PC-3 (cell line): Measurements from ENCODE around the gene IDE. TPM values are rescaled to one million over a fixed set of nuclear protein-coding genes. Genes with fewer than 3 reads are reported as not detected.

Source experiments
- ATAC-seq: fragments of 200-7000 bp; cut with Tn5 transposase; 2 replicates; pipeline ENCODE4 v1.9.1; 2020; ENCODE audit warnings: mild to moderate bottlenecking, moderate library complexity
- BruUV-seq: library from RNA; stranded (reverse); fragments of 400-500 nt; replicated peaks from 2 replicates; lab custom pipeline; 2021; lab: Mats Ljungman, UMichigan
- CTCF ChIA-PET: fragments of 300-600 bp; sonication (Branson Sonifier 250); formaldehyde crosslinking; loops from one replicate; lab custom pipeline; 2022; ENCODE audit warnings: antibody characterized with exemption; lab: Charles Lee
- POLR2A ChIA-PET: fragments of 300-600 bp; sonication (Branson Sonifier 250); formaldehyde crosslinking; loops from one replicate; lab custom pipeline; 2022; ENCODE audit warnings: antibody characterized with exemption; ENCODE audit not compliant: unreplicated experiment; lab: Charles Lee
- DNase-seq: peaks from one replicate; pipeline ENCODE4 v3.0.0-alpha.2; 2015
- H2AFZ ChIP-seq: fragments of 300-600 bp; sonication (generic); 2 replicates; pipeline ENCODE4 v1.6.0; 2016; ENCODE audit warnings: antibody characterized with exemption, low read length
- H3F3A ChIP-seq: fragments of 300-600 bp; sonication (generic); one replicate; pipeline ENCODE4 v1.6.0; 2017; ENCODE audit warnings: antibody characterized with exemption, low read length, control low read depth, mild to moderate bottlenecking; ENCODE audit not compliant: unreplicated experiment
- H3K27ac ChIP-seq: fragments of 300-600 bp; sonication (generic); 2 replicates; pipeline ENCODE4 v1.5.1; 2016; ENCODE audit warnings: mild to moderate bottlenecking, low read length
- H3K27me3 ChIP-seq: fragments of 300-600 bp; sonication (generic); 2 replicates; pipeline ENCODE4 v1.6.1; 2016; ENCODE audit warnings: low read length, mixed read lengths
- H3K36me3 ChIP-seq: fragments of 300-600 bp; sonication (generic); 2 replicates; pipeline ENCODE4 v1.6.1; 2016; ENCODE audit warnings: low read depth, mixed run types, low read length, mixed read lengths
- H3K4me1 ChIP-seq: fragments of 300-600 bp; sonication (generic); 2 replicates; pipeline ENCODE4 v1.5.1; 2016; ENCODE audit warnings: low read length; ENCODE audit not compliant: insufficient read depth
- H3K4me2 ChIP-seq: fragments of 300-600 bp; sonication (generic); 2 replicates; pipeline ENCODE4 v1.6.0; 2016; ENCODE audit warnings: low read length
- H3K4me3 ChIP-seq: fragments of 300-600 bp; sonication (generic); 2 replicates; pipeline ENCODE4 v1.5.1; 2016; ENCODE audit warnings: mild to moderate bottlenecking, low read length, mixed read lengths
- H3K79me2 ChIP-seq: fragments of 300-600 bp; sonication (generic); 2 replicates; pipeline ENCODE4 v1.6.1; 2017; ENCODE audit warnings: low read length, mixed read lengths
- H3K9ac ChIP-seq: fragments of 300-600 bp; sonication (generic); 2 replicates; pipeline ENCODE4 v1.6.0; 2016; ENCODE audit warnings: mild to moderate bottlenecking, low read length
- H3K9me2 ChIP-seq: fragments of 300-600 bp; sonication (generic); replicated peaks from 2 replicates; pipeline ENCODE4 v1.6.1; 2016; ENCODE audit warnings: mixed run types, low read length, mixed read lengths
- H3K9me3 ChIP-seq: fragments of 300-600 bp; sonication (generic); 2 replicates; pipeline ENCODE4 v1.6.1; 2016; ENCODE audit warnings: low read length, mixed read lengths
- H4K20me1 ChIP-seq: fragments of 300-600 bp; sonication (generic); 2 replicates; pipeline ENCODE4 v1.6.1; 2016; ENCODE audit warnings: low read length, mixed read lengths
- CTCF ChIP-seq: fragments of 300-600 bp; sonication (generic); conservative IDR thresholded peaks from 2 replicates; pipeline ENCODE4 v1.5.1; 2017; ENCODE audit warnings: antibody characterized with exemption, low read depth, mild to moderate bottlenecking, low read length
- EZH2 ChIP-seq: fragments of 300-600 bp; sonication (generic); IDR thresholded peaks from one replicate; pipeline ENCODE4 v1.6.1; 2017; ENCODE audit warnings: antibody characterized with exemption, mild to moderate bottlenecking, low read length; ENCODE audit not compliant: unreplicated experiment
- EZH2phosphoT487 ChIP-seq: fragments of 300-600 bp; sonication (generic); IDR thresholded peaks from 2 replicates; pipeline ENCODE4 v1.6.1; 2018; ENCODE audit warnings: mild to moderate bottlenecking, antibody characterized with exemption, low read length, borderline replicate concordance
- intact Hi-C: fragments of 100-400 bp; cut with micrococcal nuclease; formaldehyde crosslinking; loops from 2 replicates; pipeline ENCODE4 v1.9.0; 2023
- total RNA-seq: library from RNA; depleted of rRNA; stranded (reverse); fragments of >200 nt; gene quantifications from 2 replicates; pipeline ENCODE4 v1.2.3, GENCODE V29; 2014

Gene IDE
- total RNA-seq, 1 experiment from 2014 or later, result 28.7 TPM

DNA sequence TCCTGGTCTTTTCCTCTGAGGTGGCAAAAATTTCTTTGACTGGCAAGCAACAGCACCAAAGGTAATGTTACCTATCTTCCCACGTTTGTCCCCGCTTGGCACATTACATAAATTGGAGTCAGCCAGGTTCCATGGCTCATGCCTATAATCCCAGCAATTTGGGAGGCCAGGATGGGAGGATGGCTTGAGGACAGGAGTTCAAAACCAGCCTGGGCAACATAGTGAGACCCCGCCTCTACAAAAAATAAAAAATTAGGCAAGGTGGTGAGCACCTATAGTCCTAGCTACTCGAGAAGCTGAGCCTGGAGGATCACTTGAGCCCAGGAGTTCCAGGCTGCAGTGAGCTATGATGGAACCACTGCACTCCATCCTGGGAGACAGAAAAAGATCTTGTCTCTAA is 139.5 kb downstream of the IDE start:
- TF ChIP-seq EZH2 (no peak), CTCF (no peak), EZH2phosphoT487 (no peak)
- intact Hi-C loops, result loop anchor here (2.0 to 10.0 kb wide), 2 partner anchors 70 to 144 kb away; partner anchors contain the start of genes CPEB3 and MARCHF5
- Histone ChIP-seq H3K27ac (no peak overlapping the region), H2AFZ (no peak overlapping the region), H3K4me3 (no peak overlapping the region), H3K4me2 (no peak overlapping the region), H3K27me3 (no peaks in the 10 kb centered on the region), H3K36me3 (no peaks in the 10 kb centered on the region), H3F3A (no peaks in the 10 kb centered on the region), H4K20me1 (no peaks in the 10 kb centered on the region), H3K79me2 (no peaks in the 10 kb centered on the region), H3K9me3 (no peaks in the 10 kb centered on the region), H3K4me1 (no peaks in the 10 kb centered on the region), H3K9me2 (no peaks in the 10 kb centered on the region), H3K9ac (no peak overlapping the region)
- ChIA-PET POLR2A (no interaction called here), CTCF (interaction anchor here (0.7 to 0.8 kb wide), 2 partner anchors 142 to 346 kb away, joined by 3 to 13 read pairs; no protein-coding TSS in a partner anchor)
- no TSS peak for BruUV-seq
- no peak for ATAC-seq
- no peak for DNase-seq

DNA sequence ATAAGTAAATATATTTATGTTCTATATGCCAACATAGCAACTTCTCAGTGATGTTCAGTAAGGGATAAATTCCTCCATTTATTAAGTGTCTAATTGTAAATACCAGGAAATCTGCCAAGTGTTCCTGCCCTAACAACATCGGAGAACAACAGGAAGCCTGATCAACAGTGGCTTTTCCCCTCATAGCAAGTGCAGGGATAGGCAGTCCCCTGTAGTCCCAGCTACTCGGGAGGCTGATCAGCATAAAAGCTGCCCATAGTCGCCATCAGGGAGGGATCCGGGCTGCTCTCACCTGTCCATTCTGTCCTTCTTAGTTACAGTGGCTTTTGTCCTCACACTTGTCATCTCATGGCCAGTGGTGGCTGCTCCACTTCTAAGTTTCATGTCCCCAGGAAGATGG is 141.3 kb downstream of the IDE start:
- TF ChIP-seq EZH2, result no peak
- TF ChIP-seq CTCF, result no peak
- no peak for TF ChIP-seq EZH2phosphoT487
- no peak for DNase-seq
- no peaks in the 10 kb centered on the region for H4K20me1 ChIP-seq
- no peak overlapping the region for H3K27ac ChIP-seq
- H3K4me1 ChIP-seq, result no peaks in the 10 kb centered on the region
- no peaks in the 10 kb centered on the region for H3F3A ChIP-seq
- ChIA-PET CTCF (no interaction called here), POLR2A (no interaction called here)
- no peak overlapping the region for H3K4me2 ChIP-seq
- no peak overlapping the region for H3K9ac ChIP-seq
- no peaks in the 10 kb centered on the region for H3K27me3 ChIP-seq
- H3K9me2 ChIP-seq, result no peaks in the 10 kb centered on the region
- no peaks in the 10 kb centered on the region for H3K36me3 ChIP-seq
- no TSS peak for BruUV-seq
- H3K4me3 ChIP-seq, result no peak overlapping the region
- no peak overlapping the region for H2AFZ ChIP-seq
- intact Hi-C loops, result loop anchor here (10.0 kb wide), 1 partner anchor 68 kb away; no protein-coding TSS in a partner anchor
- ATAC-seq, result no peak
- no peaks in the 10 kb centered on the region for H3K79me2 ChIP-seq
- H3K9me3 ChIP-seq, result no peaks in the 10 kb centered on the region

- no peaks in the 10 kb centered on the region for H3K9me3 ChIP-seq
- H3K36me3 ChIP-seq, result no peaks in the 10 kb centered on the region
- ChIA-PET CTCF (no interaction called here), POLR2A (no interaction called here)
- H3K4me1 ChIP-seq, result no peaks in the 10 kb centered on the region
- no peak for DNase-seq
- H3K27me3 ChIP-seq, result no peaks in the 10 kb centered on the region
- H4K20me1 ChIP-seq, result no peaks in the 10 kb centered on the region
- H3K4me2 ChIP-seq, result no peak overlapping the region
- no peak overlapping the region for H3K4me3 ChIP-seq
- intact Hi-C loops, result loop anchor here (10.0 kb wide), 1 partner anchor 65 kb away; no protein-coding TSS in a partner anchor
- no peak for TF ChIP-seq CTCF
- TF ChIP-seq EZH2, result no peak
- TF ChIP-seq EZH2phosphoT487, result no peak
- H3K9ac ChIP-seq, result no peak overlapping the region
- H3F3A ChIP-seq, result no peaks in the 10 kb centered on the region
- ATAC-seq, result no peak
- no peaks in the 10 kb centered on the region for H3K79me2 ChIP-seq
- H3K9me2 ChIP-seq, result no peaks in the 10 kb centered on the region
- BruUV-seq, result no TSS peak
- H2AFZ ChIP-seq, result no peak overlapping the region
- no peak overlapping the region for H3K27ac ChIP-seq
Observed at GRCh38 chr10:92430103-92430502, 143.8 kb downstream of the IDE start.
